Activated CD4-positive, alpha-beta T cell treated with anti-CD3 and anti-CD28 coated beads for 1 hour (primary cell): ENCODE measurements around the gene RALA.

Source experiments
- DNase-seq: peaks from one replicate; pipeline ENCODE4 v3.0.0-alpha.2; 2020

Gene RALA

GRCh38 chr7:39623047-39623731, at the start of gene RALA:
RALA (plus strand) TSS chr7:39623572; CDS start chr7:39686668, 63,096 bp downstream.
- DNase-seq: peak; percentile 80

GRCh38 chr7:39574673-39575349, 48.6 kb upstream of the RALA start:
- no peak for DNase-seq

- no peak for DNase-seq
Observed at GRCh38 chr7:39577229-39577874, 46.0 kb upstream of the RALA start.

- DNase-seq: peak; percentile 66
Observed at GRCh38 chr7:39580149-39580874, 43.1 kb upstream of the RALA start.

GRCh38 chr7:39582536-39582935, 40.8 kb upstream of the RALA start:
- DNase-seq: no peak

GRCh38 chr7:39583539-39583938, 39.8 kb upstream of the RALA start:
- no peak for DNase-seq

- DNase-seq: no peak
Observed at GRCh38 chr7:39587393-39587792, 36.0 kb upstream of the RALA start.

GRCh38 chr7:39588416-39588815, 35.0 kb upstream of the RALA start:
- DNase-seq: no peak

- peak; percentile 36 for DNase-seq
Observed at GRCh38 chr7:39589323-39590111, 33.9 kb upstream of the RALA start.

- no peak for DNase-seq
Observed at GRCh38 chr7:39592586-39592985, 30.8 kb upstream of the RALA start.

GRCh38 chr7:39594988-39595620, 28.3 kb upstream of the RALA start:
- no peak for DNase-seq

GRCh38 chr7:39602351-39602750, 21.0 kb upstream of the RALA start:
- no peak for DNase-seq

GRCh38 chr7:39603924-39604323, 19.4 kb upstream of the RALA start:
- DNase-seq: no peak

- no peak for DNase-seq
Observed at GRCh38 chr7:39605087-39605486, 18.3 kb upstream of the RALA start.

GRCh38 chr7:39606352-39606751, 17.0 kb upstream of the RALA start:
- no peak for DNase-seq

- no peak for DNase-seq
Observed at GRCh38 chr7:39606941-39607340, 16.4 kb upstream of the RALA start.

- no peak for DNase-seq
Observed at GRCh38 chr7:39607865-39608264, 15.5 kb upstream of the RALA start.

- no peak for DNase-seq
Observed at GRCh38 chr7:39608278-39608677, 15.1 kb upstream of the RALA start.

GRCh38 chr7:39609113-39609934, 14.0 kb upstream of the RALA start:
- DNase-seq: no peak

GRCh38 chr7:39609935-39610263, 13.5 kb upstream of the RALA start:
- no peak for DNase-seq

- no peak for DNase-seq
Observed at GRCh38 chr7:39613577-39613976, 9.8 kb upstream of the RALA start.
